GM18951 (cell line): ENCODE measurements around the gene QRFP.
"Not testable (repeated sequence)": the region's sequence is repeated elsewhere in the genome, so short reads cannot be mapped to it uniquely, and the experiment has no call there.

Experiments used
- POLR2A ChIP-seq: IDR thresholded peaks from 4 replicates; pipeline ENCODE4 v1.6.1; 2011; ENCODE audit warnings: mild to moderate bottlenecking; ENCODE audit not compliant: insufficient read length, insufficient read depth; ENCODE audit errors: extremely low read depth
- in situ Hi-C: fragments of 300-500 bp; cut with MboI; formaldehyde crosslinking; loops from one replicate; pipeline ENCODE4 v1.12.0; 2022; ENCODE audit warnings: low sequenced_read_pairs, mixed read lengths, inconsistent platforms; ENCODE audit not compliant: unreplicated experiment

Gene QRFP

GRCh38 chr9:130911254-130912049 is 14.8 kb upstream of the QRFP start:
- TF ChIP-seq POLR2A, result no peak
- in situ Hi-C loops, result no loop called here

- in situ Hi-C loops, result not testable (repeated sequence)
These were observed 14.1 kb upstream of the QRFP start for GRCh38 chr9:130910670-130911069.

- in situ Hi-C loops, result not testable (repeated sequence)
These were observed 13.4 kb upstream of the QRFP start for GRCh38 chr9:130910041-130910440.

DNA sequence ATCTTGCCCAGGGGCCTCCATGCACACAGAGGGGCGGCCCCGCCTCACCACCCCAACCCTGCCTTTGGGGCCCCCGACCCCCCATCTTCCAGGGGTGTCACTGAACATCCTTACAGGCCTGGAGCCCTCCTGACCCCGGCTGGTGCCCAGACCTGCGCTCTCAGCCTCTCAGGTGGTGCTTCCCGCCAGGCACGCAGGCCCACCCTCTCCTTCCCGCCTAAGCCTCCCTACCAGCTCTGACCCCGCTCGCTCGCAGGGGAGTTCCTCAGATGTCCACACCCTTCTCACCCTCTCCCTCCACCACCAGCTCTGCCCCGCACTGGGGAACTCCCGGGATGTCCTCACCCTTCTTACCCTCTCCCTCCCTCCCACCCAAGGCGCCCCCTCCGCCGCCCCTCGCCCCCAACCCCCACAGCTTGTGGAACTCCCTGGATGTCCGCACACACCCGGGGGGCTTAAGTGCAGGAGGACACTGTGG is 12.3 kb upstream of the QRFP start:
- in situ Hi-C loops, result no loop called here
- TF ChIP-seq POLR2A, result no peak

DNA sequence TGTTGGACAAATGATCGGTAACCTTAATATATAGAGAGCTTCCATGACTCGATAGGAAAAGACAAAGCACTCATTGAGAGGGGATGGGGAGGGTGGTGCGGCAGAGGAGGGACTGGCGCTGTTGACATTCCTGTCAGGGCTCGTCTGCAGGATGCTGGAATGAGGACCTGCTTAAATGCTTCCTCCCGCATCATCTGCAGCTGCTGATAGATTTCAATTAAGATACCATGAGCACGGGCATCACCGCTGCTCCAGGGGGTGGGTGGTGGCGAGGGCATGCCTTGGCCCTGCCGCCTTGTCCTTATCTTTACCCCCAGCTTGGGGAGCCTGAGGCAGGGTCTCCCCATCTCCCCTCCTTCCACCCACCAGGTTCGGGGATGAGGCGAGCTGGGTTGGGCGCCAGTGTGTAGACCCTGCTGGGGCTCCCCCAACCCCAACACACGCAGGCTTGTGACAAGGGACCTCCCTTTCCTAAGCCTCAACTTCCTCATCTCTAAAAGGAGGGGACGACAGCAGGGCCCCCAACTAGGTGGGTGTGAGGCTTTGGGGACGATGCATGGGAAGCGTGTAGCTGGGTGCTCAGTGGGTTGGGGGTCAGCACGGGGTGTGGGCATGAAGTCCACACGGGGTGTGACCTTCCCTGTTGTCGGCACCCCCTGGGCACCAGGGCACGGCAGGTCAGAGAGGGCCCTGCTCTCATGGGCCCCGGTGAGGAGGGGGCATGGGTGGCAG is 11.7 kb upstream of the QRFP start:
- no peak for TF ChIP-seq POLR2A
- in situ Hi-C loops, result no loop called here

GRCh38 chr9:130906735-130907416 is 10.3 kb upstream of the QRFP start:
- in situ Hi-C loops, result no loop called here
- TF ChIP-seq POLR2A, result no peak

DNA sequence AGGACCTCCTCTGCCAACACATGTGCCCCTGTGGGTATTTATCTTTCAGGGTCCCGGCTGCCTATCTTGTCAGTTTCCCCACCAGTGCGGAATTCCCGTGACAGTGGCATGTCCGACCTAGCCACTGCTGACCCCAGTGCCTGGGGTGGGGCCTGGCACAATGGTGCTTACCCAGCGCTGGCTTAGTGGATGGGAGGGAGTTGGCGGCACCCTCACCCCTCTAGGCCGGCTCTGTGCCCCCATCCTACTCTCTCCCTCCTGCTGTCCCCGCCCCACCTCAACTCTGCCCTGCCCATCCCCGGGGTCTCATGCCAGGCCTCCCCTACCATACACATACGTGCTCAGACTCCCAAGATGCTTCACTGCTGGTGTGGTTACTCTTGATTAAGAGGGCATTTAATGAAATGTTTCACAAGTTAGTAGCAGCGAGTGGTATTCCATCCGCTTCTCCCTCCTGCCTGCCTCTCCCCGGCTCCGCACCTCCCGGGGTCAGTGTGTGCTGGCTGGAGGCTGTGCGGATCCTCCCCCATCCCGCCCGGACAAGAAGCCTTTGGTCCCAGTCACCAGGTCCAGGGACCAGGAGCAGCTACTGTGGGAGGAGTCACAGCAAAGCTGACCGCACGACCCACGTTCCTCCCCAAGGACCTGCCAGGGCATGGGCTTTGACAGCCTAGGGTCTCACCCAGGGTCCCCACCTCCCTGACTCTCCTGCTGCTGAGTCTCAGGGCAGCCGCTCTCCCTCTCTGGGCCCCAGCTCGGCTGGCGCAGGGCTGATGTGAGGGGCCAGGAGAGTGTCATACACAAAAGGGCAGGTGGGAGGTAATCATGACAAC is 9.5 kb upstream of the QRFP start:
- TF ChIP-seq POLR2A, result no peak

GRCh38 chr9:130905125-130905901 is 8.7 kb upstream of the QRFP start:
- TF ChIP-seq POLR2A, result no peak
- in situ Hi-C loops, result no loop called here

More for the DNA sequence above, 9.5 kb upstream of the QRFP start:
- in situ Hi-C loops, result no loop called here

- no peak for TF ChIP-seq POLR2A
- in situ Hi-C loops, result no loop called here
These were observed 7.7 kb upstream of the QRFP start for GRCh38 chr9:130904070-130905044.

GRCh38 chr9:130903194-130904069 is 6.8 kb upstream of the QRFP start:
- in situ Hi-C loops, result no loop called here
- TF ChIP-seq POLR2A, result no peak
